ENCODE data around the gene NXNL2.

Gene NXNL2

GRCh38 chr9:88533951-88534455, 975 bp upstream of the NXNL2 start:
- intact Hi-C loops (cut with DNase I; ENCODE audit: low total_unique reads) = loop anchor here (2.0 to 10.0 kb wide), 2 partner anchors 145 to 471 kb away; partner anchors contain the start of gene SPIN1
- TF ChIP-seq CTCF (IDR thresholded peaks at IDR 0.05) = no peak
- no peaks in the 10 kb centered on the region for H3K27me3 ChIP-seq
- peak; percentile 27 to 76 for DNase-seq
- peak overlapping the region; percentile 69 to 75 for H3K4me3 ChIP-seq
- H3K4me1 ChIP-seq = peaks cover 0 to 58% (median 44%) of the 10 kb centered on the region in 4 donors
- H3K27ac ChIP-seq = peak overlapping the region; percentile 91 to 94
- H3K36me3 ChIP-seq = no peaks in the 10 kb centered on the region
- H3K9me3 ChIP-seq = no peaks in the 10 kb centered on the region

GRCh38 chr9:88535226-88536022, 446 bp downstream of the NXNL2 start:
- Histone ChIP-seq H3K36me3 (no peaks in the 10 kb centered on the region), H3K27ac (peak overlapping the region; percentile 91 to 94), H3K9me3 (no peaks in the 10 kb centered on the region), H3K4me3 (peak overlapping the region; percentile 69 to 75), H3K27me3 (no peaks in the 10 kb centered on the region), H3K4me1 (peaks cover 0 to 44% (median 39%) of the 10 kb centered on the region in 4 donors)
- TF ChIP-seq CTCF (IDR thresholded peaks at IDR 0.05) = no peak
- intact Hi-C loops (cut with DNase I; ENCODE audit: low total_unique reads) = loop anchor here (2.0 to 10.0 kb wide), 2 partner anchors 147 to 469 kb away; partner anchors contain the start of gene SPIN1
- no peak for DNase-seq

- Histone ChIP-seq H3K4me3 (peak overlapping the region; percentile 69 to 75), H3K27ac (peak overlapping the region; percentile 91 to 94)
- intact Hi-C loops (cut with DNase I; ENCODE audit: low total_unique reads) = loop anchor here (10.0 kb wide), 1 partner anchor 469 kb away; no protein-coding TSS in a partner anchor
Observed at GRCh38 chr9:88536023-88536324, 996 bp downstream of the NXNL2 start.

DNA sequence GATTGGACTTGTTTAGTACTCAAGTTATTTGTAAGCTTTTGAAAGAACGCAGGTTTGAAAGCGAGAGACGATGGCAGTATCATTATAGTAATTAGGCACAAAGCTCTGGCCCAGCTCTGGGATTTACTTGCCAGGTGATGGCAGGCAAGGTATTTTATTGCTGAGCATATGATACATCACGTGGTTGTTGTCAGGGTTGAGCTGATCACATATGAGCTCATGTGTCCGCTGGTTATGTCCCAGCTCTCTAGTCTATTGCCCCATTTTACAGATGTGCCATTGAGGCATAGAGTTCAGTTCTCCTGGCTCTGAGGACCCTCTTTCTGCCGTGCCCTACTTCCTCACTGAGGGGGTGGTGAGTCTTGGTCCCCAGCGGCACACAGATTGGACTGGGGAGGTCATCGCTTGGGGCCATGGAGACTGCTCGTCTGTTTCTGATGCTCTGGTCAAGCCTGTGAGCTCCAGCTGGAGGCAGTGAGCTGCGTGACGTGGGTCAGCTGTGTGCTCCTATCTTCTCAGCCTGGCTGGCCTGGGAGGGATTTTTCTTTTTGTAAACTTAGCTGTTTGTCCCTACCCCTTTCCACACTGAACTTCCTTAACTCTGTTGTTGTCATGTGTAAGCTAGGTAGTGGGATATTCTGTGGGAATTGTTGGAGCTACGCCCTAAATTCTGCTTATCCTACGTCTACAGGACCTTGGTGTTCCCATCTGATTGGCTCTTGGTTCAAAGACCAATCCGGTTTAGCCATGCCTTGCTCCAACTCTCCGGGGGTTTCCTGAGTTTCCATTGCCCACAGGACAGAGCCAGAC, 2.2 kb downstream of the NXNL2 start:
- Histone ChIP-seq H3K4me3 (no peak overlapping the region), H3K27me3 (no peaks in the 10 kb centered on the region), H3K27ac (peak overlapping the region; percentile 91 to 94), H3K36me3 (no peaks in the 10 kb centered on the region), H3K9me3 (no peaks in the 10 kb centered on the region), H3K4me1 (peaks cover 0 to 36% (median 29%) of the 10 kb centered on the region in 4 donors)
- peak; percentile 52 to 69 for DNase-seq
- TF ChIP-seq CTCF (IDR thresholded peaks at IDR 0.05) = no peak
- intact Hi-C loops (cut with DNase I; ENCODE audit: low total_unique reads) = loop anchor here (10.0 kb wide), 1 partner anchor 468 kb away; no protein-coding TSS in a partner anchor

More at GRCh38 chr9:88536023-88536324, 996 bp downstream of the NXNL2 start:
- no peaks in the 10 kb centered on the region for H3K27me3 ChIP-seq
- TF ChIP-seq CTCF (IDR thresholded peaks at IDR 0.05) = no peak
- H3K36me3 ChIP-seq = no peaks in the 10 kb centered on the region
- DNase-seq = peak; percentile 33 to 68
- no peaks in the 10 kb centered on the region for H3K9me3 ChIP-seq
- H3K4me1 ChIP-seq = peaks cover 0 to 38% (median 33%) of the 10 kb centered on the region in 4 donors

- Histone ChIP-seq H3K36me3 (no peaks in the 10 kb centered on the region), H3K27ac (peak overlapping the region; percentile 91 to 94), H3K4me3 (no peak overlapping the region), H3K9me3 (no peaks in the 10 kb centered on the region), H3K27me3 (no peaks in the 10 kb centered on the region), H3K4me1 (peaks cover 0 to 36% (median 29%) of the 10 kb centered on the region in 4 donors)
- DNase-seq = peak; percentile 93 to 95
- intact Hi-C loops (cut with DNase I; ENCODE audit: low total_unique reads) = loop anchor here (10.0 kb wide), 1 partner anchor 467 kb away; no protein-coding TSS in a partner anchor
- no peak for TF ChIP-seq CTCF (IDR thresholded peaks at IDR 0.05)
Observed at GRCh38 chr9:88537761-88538091, 2.7 kb downstream of the NXNL2 start.

Data from tibial artery (tissue), 4 donors.